Neural cell (in vitro differentiated cells): ENCODE data around the gene FAM124A. TPM values are rescaled to one million over a fixed set of nuclear protein-coding genes. Genes with fewer than 3 reads are reported as not detected.
"Not testable (repeated sequence)": the region's sequence is repeated elsewhere in the genome, so short reads cannot be mapped to it uniquely, and the experiment has no call there.

ENCODE experiments used
- H2AFZ ChIP-seq: fragments of 200-600, 300-800 bp; sonication (generic), shearing (Covaris generic); 2 replicates; pipeline ENCODE4 v1.6.0; 2014; ENCODE audit warnings: low read depth, mild to moderate bottlenecking, antibody characterized with exemption, low read length, moderate library complexity
- H3F3A ChIP-seq: fragments of 200-600 bp; shearing (Covaris generic); 2 replicates; pipeline ENCODE4 v1.6.1; 2016; ENCODE audit warnings: mild to moderate bottlenecking, moderate library complexity, mixed read lengths, antibody characterized with exemption, low read length; ENCODE audit not compliant: insufficient read depth, poor library complexity, severe bottlenecking
- H3K27ac ChIP-seq: fragments of 200-600, 300-800 bp; sonication (generic), shearing (Covaris generic); 2 replicates; pipeline ENCODE4 v1.5.1; 2014; ENCODE audit warnings: mild to moderate bottlenecking, low read length, moderate library complexity
- H3K27me3 ChIP-seq: fragments of 300-800, 200-600 bp; sonication (generic), shearing (Covaris generic); 2 replicates; pipeline ENCODE4 v1.6.0; 2014; ENCODE audit warnings: mild to moderate bottlenecking, low read depth, low read length, moderate library complexity; ENCODE audit not compliant: insufficient read depth
- H3K36me3 ChIP-seq: fragments of 300-800, 200-600 bp; sonication (generic), shearing (Covaris generic); 2 replicates; pipeline ENCODE4 v1.5.1; 2014; ENCODE audit warnings: mild to moderate bottlenecking, antibody characterized with exemption, low read length, moderate library complexity; ENCODE audit not compliant: insufficient read depth
- H3K4me2 ChIP-seq: fragments of 300-800, 200-600 bp; sonication (generic), shearing (Covaris generic); 2 replicates; pipeline ENCODE4 v1.6.0; 2014; ENCODE audit warnings: mild to moderate bottlenecking, low read length
- H3K4me3 ChIP-seq: fragments of 300-800, 200-600 bp; sonication (generic), shearing (Covaris generic); 2 replicates; pipeline ENCODE4 v1.5.1; 2014; ENCODE audit warnings: mild to moderate bottlenecking, low read length, moderate library complexity
- H3K79me2 ChIP-seq: fragments of 200-600 bp; shearing (Covaris generic); replicated peaks from 2 replicates; pipeline ENCODE4 v1.6.0; 2014; ENCODE audit warnings: mild to moderate bottlenecking, low read length, moderate library complexity; ENCODE audit not compliant: insufficient read depth
- H3K9ac ChIP-seq: fragments of 300-800, 200-600 bp; sonication (generic), shearing (Covaris generic); 2 replicates; pipeline ENCODE4 v1.6.1; 2016; ENCODE audit warnings: mild to moderate bottlenecking, low read length, mixed read lengths
- H3K9me2 ChIP-seq: fragments of 200-600 bp; shearing (Covaris generic); 2 replicates; pipeline ENCODE4 v1.6.1; 2016; ENCODE audit warnings: mild to moderate bottlenecking, low read length, mixed read lengths; ENCODE audit not compliant: insufficient read depth
- H3K9me3 ChIP-seq: fragments of 200-600, 300-800 bp; sonication (generic), shearing (Covaris generic); 2 replicates; pipeline ENCODE4 v1.6.1; 2016; ENCODE audit warnings: mild to moderate bottlenecking, mixed run types, low read length, moderate library complexity, mixed read lengths
- H4K20me1 ChIP-seq: fragments of 200-600 bp; shearing (Covaris generic); 2 replicates; pipeline ENCODE4 v1.6.1; 2016; ENCODE audit warnings: mild to moderate bottlenecking, mixed run types; ENCODE audit not compliant: insufficient read depth
- EZH2 ChIP-seq: fragments of 200-600, 300-800 bp; shearing (Covaris generic), sonication (generic); IDR thresholded peaks from 2 replicates; pipeline ENCODE4 v1.6.1; 2014; ENCODE audit warnings: antibody characterized with exemption, low read length, borderline replicate concordance, mild to moderate bottlenecking; ENCODE audit not compliant: insufficient read depth, poor library complexity, severe bottlenecking
- MXI1 ChIP-seq: fragments of 450-650 bp; conservative IDR thresholded peaks from 2 replicates; pipeline ENCODE4 v1.6.1; 2014; ENCODE audit warnings: antibody characterized with exemption, mild to moderate bottlenecking; ENCODE audit not compliant: poor library complexity, severe bottlenecking
- POLR2AphosphoS5 ChIP-seq: IDR thresholded peaks from 2 replicates; pipeline ENCODE4 v1.6.1; 2012
- RAD21 ChIP-seq: fragments of 450-650 bp; conservative IDR thresholded peaks from 2 replicates; pipeline ENCODE4 v1.6.1; 2014; ENCODE audit warnings: antibody characterized with exemption, mild to moderate bottlenecking, moderate library complexity
- REST ChIP-seq: IDR thresholded peaks from 2 replicates; pipeline ENCODE4 v1.6.1; 2012; ENCODE audit warnings: borderline replicate concordance
- SMC3 ChIP-seq: fragments of 450-650 bp; conservative IDR thresholded peaks from 2 replicates; pipeline ENCODE4 v1.6.1; 2014; ENCODE audit warnings: antibody characterized with exemption, mild to moderate bottlenecking, moderate library complexity; ENCODE audit not compliant: poor library complexity
- TAF1 ChIP-seq: IDR thresholded peaks from 2 replicates; pipeline ENCODE4 v1.6.1; 2012; ENCODE audit warnings: low read depth
- polyA plus RNA-seq: library from polyadenylated mRNA; depleted of rRNA; stranded (reverse); fragments of >200 nt; gene quantifications from 2 replicates; pipeline ENCODE4 v1.2.3, GENCODE V29; 2014
- TF ChIP-seq, protein P1 (sequence below): fragments of 450-650 bp; IDR thresholded peaks from 2 replicates; pipeline ENCODE4 v1.5.1; 2014; ENCODE audit warnings: antibody characterized with exemption, mild to moderate bottlenecking, moderate library complexity; ENCODE audit not compliant: poor library complexity, severe bottlenecking

Gene FAM124A
- polyA plus RNA-seq, 1 donor from 2014 or later, result 3.0 TPM

DNA sequence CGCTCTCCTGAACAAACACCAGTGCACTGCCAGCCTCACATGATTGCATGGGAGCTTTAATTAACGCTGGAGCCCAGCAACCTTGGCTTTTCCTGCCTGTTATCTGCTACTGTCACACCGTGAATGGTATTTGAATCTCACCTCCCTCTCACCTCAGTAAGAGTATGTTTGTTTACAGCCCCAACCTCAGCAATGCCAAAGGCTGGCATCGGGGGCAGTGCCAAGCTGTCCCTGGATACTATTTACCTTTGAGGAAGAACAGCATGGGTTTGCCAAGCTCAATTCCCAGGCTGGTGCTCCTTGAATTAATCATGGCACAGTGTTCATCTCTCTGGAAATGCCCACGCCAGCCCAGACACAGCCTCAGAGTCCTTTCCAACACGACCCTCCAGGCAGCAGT lies 60.1 kb downstream of the FAM124A start:
- no peak overlapping the region for H3K4me2 ChIP-seq
- H3K79me2 ChIP-seq, result no peaks in the 10 kb centered on the region
- H3F3A ChIP-seq, result no peaks in the 10 kb centered on the region
- no peaks in the 10 kb centered on the region for H3K9me2 ChIP-seq
- no peaks in the 10 kb centered on the region for H3K27me3 ChIP-seq
- H3K4me3 ChIP-seq, result no peak overlapping the region
- no peaks in the 10 kb centered on the region for H4K20me1 ChIP-seq
- H3K36me3 ChIP-seq, result no peaks in the 10 kb centered on the region
- no peak overlapping the region for H3K9ac ChIP-seq
- H3K9me3 ChIP-seq, result no peaks in the 10 kb centered on the region
- H2AFZ ChIP-seq, result no peak overlapping the region
- H3K27ac ChIP-seq, result no peak overlapping the region
- TF ChIP-seq REST, result no peak

- H3K27ac ChIP-seq, H3K79me2 ChIP-seq, H3K4me3 ChIP-seq, H3F3A ChIP-seq, H3K27me3 ChIP-seq, H3K9ac ChIP-seq, H4K20me1 ChIP-seq, H3K36me3 ChIP-seq, H3K9me3 ChIP-seq, H2AFZ ChIP-seq, H3K9me2 ChIP-seq, H3K4me2 ChIP-seq: not testable (repeated sequence)
Measured at GRCh38 chr13:51282923-51283322, 60.7 kb downstream of the FAM124A start.

GRCh38 chr13:51283371-51283770 lies 61.2 kb downstream of the FAM124A start:
- Histone ChIP-seq H3K27me3 (no peaks in the 10 kb centered on the region), H3K79me2 (no peaks in the 10 kb centered on the region), H4K20me1 (no peaks in the 10 kb centered on the region), H3K9me3 (no peaks in the 10 kb centered on the region), H3K9ac (no peak overlapping the region), H3K36me3 (no peaks in the 10 kb centered on the region), H2AFZ (no peak overlapping the region), H3K9me2 (no peaks in the 10 kb centered on the region), H3K4me3 (no peak overlapping the region), H3K27ac (no peak overlapping the region), H3K4me2 (no peak overlapping the region), H3F3A (no peaks in the 10 kb centered on the region)
- TF ChIP-seq, protein P1, sequence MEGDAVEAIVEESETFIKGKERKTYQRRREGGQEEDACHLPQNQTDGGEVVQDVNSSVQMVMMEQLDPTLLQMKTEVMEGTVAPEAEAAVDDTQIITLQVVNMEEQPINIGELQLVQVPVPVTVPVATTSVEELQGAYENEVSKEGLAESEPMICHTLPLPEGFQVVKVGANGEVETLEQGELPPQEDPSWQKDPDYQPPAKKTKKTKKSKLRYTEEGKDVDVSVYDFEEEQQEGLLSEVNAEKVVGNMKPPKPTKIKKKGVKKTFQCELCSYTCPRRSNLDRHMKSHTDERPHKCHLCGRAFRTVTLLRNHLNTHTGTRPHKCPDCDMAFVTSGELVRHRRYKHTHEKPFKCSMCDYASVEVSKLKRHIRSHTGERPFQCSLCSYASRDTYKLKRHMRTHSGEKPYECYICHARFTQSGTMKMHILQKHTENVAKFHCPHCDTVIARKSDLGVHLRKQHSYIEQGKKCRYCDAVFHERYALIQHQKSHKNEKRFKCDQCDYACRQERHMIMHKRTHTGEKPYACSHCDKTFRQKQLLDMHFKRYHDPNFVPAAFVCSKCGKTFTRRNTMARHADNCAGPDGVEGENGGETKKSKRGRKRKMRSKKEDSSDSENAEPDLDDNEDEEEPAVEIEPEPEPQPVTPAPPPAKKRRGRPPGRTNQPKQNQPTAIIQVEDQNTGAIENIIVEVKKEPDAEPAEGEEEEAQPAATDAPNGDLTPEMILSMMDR, result no peak
- no peak for TF ChIP-seq MXI1
- no peak for TF ChIP-seq POLR2AphosphoS5
- no peak for TF ChIP-seq RAD21
- no peak for TF ChIP-seq EZH2
- no peak for TF ChIP-seq TAF1
- no peak for TF ChIP-seq REST
- TF ChIP-seq SMC3, result no peak
